Measurements from ENCODE around the gene NXN.
"Not testable (repeated sequence)": the region's sequence is repeated elsewhere in the genome, so short reads cannot be mapped to it uniquely, and the experiment has no call there.

NXN gene

GRCh38 chr17:767076-767475, 212.5 kb downstream of the NXN start:
- DNase-seq (ENCODE audit: low read depth), result no peak

GRCh38 chr17:760371-760770, 219.2 kb downstream of the NXN start:
- no peak for DNase-seq (ENCODE audit: low read depth)

- DNase-seq (ENCODE audit: low read depth), result no peak
These were observed 219.6 kb downstream of the NXN start for GRCh38 chr17:759964-760363.

GRCh38 chr17:756010-756567, 223.5 kb downstream of the NXN start:
- DNase-seq (ENCODE audit: low read depth), result not testable (repeated sequence)

GRCh38 chr17:755319-755961, 224.1 kb downstream of the NXN start:
- DNase-seq (ENCODE audit: low read depth), result not testable (repeated sequence)

- no peak for DNase-seq (ENCODE audit: low read depth)
These were observed 226.2 kb downstream of the NXN start for GRCh38 chr17:753418-753817.

GRCh38 chr17:752620-753219, 226.9 kb downstream of the NXN start:
- DNase-seq (ENCODE audit: low read depth), result no peak

- DNase-seq (ENCODE audit: low read depth), result peak; percentile 98
These were observed 227.5 kb downstream of the NXN start, which contains the start of gene GEMIN4 for GRCh38 chr17:752002-752619. GEMIN4 (minus strand) TSS chr17:752264; CDS start chr17:752142, 122 bp downstream.

GRCh38 chr17:751269-752001, 228.1 kb downstream of the NXN start:
- DNase-seq (ENCODE audit: low read depth), result peak; percentile 29

- no peak for DNase-seq (ENCODE audit: low read depth)
These were observed 229.0 kb downstream of the NXN start for GRCh38 chr17:750431-751037.

GRCh38 chr17:749359-749758, 230.2 kb downstream of the NXN start:
- not testable (repeated sequence) for DNase-seq (ENCODE audit: low read depth)
